GM23338 (cell line): ENCODE results near the gene CAMSAP1. TPM values are rescaled to one million over a fixed set of nuclear protein-coding genes. Genes with fewer than 3 reads are reported as not detected.
A peak's percentile ranks its signal among the peaks of the same experiment; 100 is the strongest.

Experiments
- ATAC-seq: fragments of 200-7000 bp; cut with Tn5 transposase; 3 replicates; pipeline ENCODE4 v1.9.1; 2020
- DNase-seq: peaks from one replicate; pipeline ENCODE4 v3.0.0-alpha.2; 2015; ENCODE audit warnings: low spot score
- H2AFZ ChIP-seq: fragments of 200-600 bp; sonication (generic); 2 replicates; pipeline ENCODE4 v1.8.0; 2016; ENCODE audit warnings: antibody characterized with exemption, mild to moderate bottlenecking, moderate library complexity
- H3F3A ChIP-seq: fragments of 200-600 bp; sonication (generic); replicated peaks from 2 replicates; pipeline ENCODE4 v1.8.0; 2017; ENCODE audit warnings: antibody characterized with exemption, mixed run types, low read depth
- H3K27ac ChIP-seq: fragments of 200-600 bp; sonication (generic); 2 replicates; pipeline ENCODE4 v1.6.1; 2016; ENCODE audit warnings: low read depth
- H3K27me3 ChIP-seq: fragments of 200-600 bp; sonication (generic); 2 replicates; pipeline ENCODE4 v1.8.0; 2016; ENCODE audit warnings: mild to moderate bottlenecking, mixed run types, moderate library complexity; ENCODE audit not compliant: insufficient read depth
- H3K36me3 ChIP-seq: fragments of 200-600 bp; sonication (generic); 2 replicates; pipeline ENCODE4 v1.8.0; 2016; ENCODE audit warnings: mild to moderate bottlenecking; ENCODE audit not compliant: insufficient read depth
- H3K4me1 ChIP-seq: fragments of 200-600 bp; sonication (generic); 2 replicates; pipeline ENCODE4 v1.8.0; 2016; ENCODE audit warnings: mild to moderate bottlenecking, moderate library complexity; ENCODE audit not compliant: insufficient read depth
- H3K4me2 ChIP-seq: fragments of 200-600 bp; sonication (generic); 2 replicates; pipeline ENCODE4 v1.7.1; 2017; ENCODE audit warnings: mixed run types
- H3K4me3 ChIP-seq: fragments of 200-600 bp; sonication (generic); 2 replicates; pipeline ENCODE4 v1.6.1; 2016; ENCODE audit warnings: mixed run types
- H3K79me2 ChIP-seq: fragments of 200-600 bp; sonication (generic); replicated peaks from 2 replicates; pipeline ENCODE4 v1.8.0; 2017; ENCODE audit warnings: mild to moderate bottlenecking; ENCODE audit not compliant: insufficient read depth
- H3K9me2 ChIP-seq: fragments of 200-600 bp; sonication (generic); 2 replicates; pipeline ENCODE4 v1.8.0; 2017; ENCODE audit not compliant: insufficient read depth
- H4K20me1 ChIP-seq: fragments of 200-600 bp; sonication (generic); replicated peaks from 2 replicates; pipeline ENCODE4 v1.8.0; 2017; ENCODE audit warnings: mild to moderate bottlenecking; ENCODE audit not compliant: insufficient read depth
- H3K27ac Mint-ChIP-seq: 2 replicates; pipeline ENCODE4 v1.8.0; 2020; ENCODE audit warnings: inconsistent platforms, mild to moderate bottlenecking, moderate library complexity, mixed read lengths
- H3K27me3 Mint-ChIP-seq: 3 replicates; pipeline ENCODE4 v1.8.0; 2022; ENCODE audit warnings: low read depth, mild to moderate bottlenecking, moderate library complexity, mixed read lengths, inconsistent platforms; ENCODE audit not compliant: insufficient read depth, poor library complexity
- H3K36me3 Mint-ChIP-seq: 3 replicates; pipeline ENCODE4 v1.8.0; 2021; ENCODE audit warnings: low read depth, mild to moderate bottlenecking, inconsistent platforms, moderate library complexity, mixed read lengths
- H3K4me1 Mint-ChIP-seq: 3 replicates; pipeline ENCODE4 v1.8.0; 2020; ENCODE audit warnings: mild to moderate bottlenecking, inconsistent platforms, mixed read lengths
- H3K4me3 Mint-ChIP-seq: 3 replicates; pipeline ENCODE4 v1.8.0; 2021; ENCODE audit warnings: moderate library complexity, mild to moderate bottlenecking, inconsistent platforms, mixed read lengths
- H3K9me3 Mint-ChIP-seq: 3 replicates; pipeline ENCODE4 v1.8.0; 2020; ENCODE audit warnings: moderate library complexity, mild to moderate bottlenecking, inconsistent platforms, mixed read lengths
- ETS1 ChIP-seq: IDR thresholded peaks from 2 replicates; pipeline ENCODE4 v1.6.1; 2016; ENCODE audit warnings: antibody characterized with exemption
- JUNB ChIP-seq: IDR thresholded peaks from one replicate; pipeline ENCODE4 v1.6.1; 2016; ENCODE audit warnings: antibody characterized with exemption; ENCODE audit not compliant: unreplicated experiment
- NANOG ChIP-seq: IDR thresholded peaks from 2 replicates; pipeline ENCODE4 v1.6.1; 2016; ENCODE audit warnings: antibody characterized with exemption, borderline replicate concordance
- POLR2AphosphoS5 ChIP-seq: IDR thresholded peaks from 2 replicates; pipeline ENCODE4 v1.6.1; 2016; ENCODE audit warnings: antibody characterized with exemption, low read depth
- ZNF331 ChIP-seq: fragments of 250-450 bp; sonication (Bioruptor Pico); IDR thresholded peaks from 2 replicates; pipeline ENCODE4 v1.5.0; 2020; ENCODE audit warnings: low read depth, mild to moderate bottlenecking, moderate library complexity
- ZNF462 ChIP-seq: fragments of 250-450 bp; sonication (Bioruptor Pico); IDR thresholded peaks from 2 replicates; pipeline ENCODE4 v1.5.0; 2020; ENCODE audit warnings: mild to moderate bottlenecking, moderate library complexity
- polyA plus RNA-seq: library from polyadenylated mRNA; unstranded; fragments of >200 nt; fragmentation: Nextera tagmentation; extraction: Ambion mirVana; gene quantifications from 2 replicates; pipeline ENCODE4 v1.2.1, GENCODE V29; 2016
- total RNA-seq: library from RNA; depleted of rRNA; stranded (reverse); fragments of >200 nt; shearing (Covaris generic); gene quantifications from 2 replicates; pipeline ENCODE4 v1.2.3, GENCODE V29; 2014

The CAMSAP1 gene
- total and polyA plus RNA-seq, 2 experiments from 2014 or later = 6.9 to 75.4 TPM

- no peak for TF ChIP-seq ZNF462 (CRISPR knock-in tag)
These were observed 1.4 kb upstream of the CAMSAP1 start (continued) for GRCh38 chr9:135908754-135909204.

GRCh38 chr9:135908093-135908753 lies 877 bp upstream of the CAMSAP1 start:
- Histone ChIP-seq H3K27ac (no peak overlapping the region), H3K4me2 (peak overlapping the region; percentile 88), H3K27me3 (peaks cover 9% of the 10 kb centered on the region; the same call in 1 of the 2 replicates), H3K9me2 (no peaks in the 10 kb centered on the region), H3F3A (0 out of 2 replicates have a peak, but pooled peaks cover 2% of the 10 kb centered on the region), H2AFZ (no peak overlapping the region), H3K79me2 (peaks cover 58% of the 10 kb centered on the region), H3K4me3 (peak overlapping the region; percentile 77), H3K36me3 (peaks cover 6% of the 10 kb centered on the region; the same call in 1 of the 2 replicates), H3K4me1 (peaks cover 32% of the 10 kb centered on the region), H4K20me1 (peaks cover 53% of the 10 kb centered on the region)
- no peak overlapping the region for H3K27ac Mint-ChIP-seq
- ATAC-seq (peak; percentile 53), DNase-seq (peak; percentile 70)
- peaks cover 33% of the 10 kb centered on the region for H3K4me1 Mint-ChIP-seq
- H3K27me3 Mint-ChIP-seq = peaks cover 10% of the 10 kb centered on the region
- H3K4me3 Mint-ChIP-seq = peak overlapping the region; percentile 60
- TF ChIP-seq ETS1 (no peak), ZNF331 (no peak), JUNB (no peak), POLR2AphosphoS5 (no peak), NANOG (no peak)
- H3K36me3 Mint-ChIP-seq = peaks cover 66% of the 10 kb centered on the region
- peaks cover 37% of the 10 kb centered on the region for H3K9me3 Mint-ChIP-seq
